HEK293 (cell line): ENCODE measurements around the gene S1PR4.

ENCODE experiments used
- CTCF ChIA-PET: fragments of 350-600 bp; formaldehyde crosslinking; extraction: SDS; loops from one replicate; lab custom pipeline; 2021; ENCODE audit warnings: antibody characterized with exemption; lab: Yijun Ruan, JAX
- POLR2A ChIA-PET: fragments of 300-600 bp; formaldehyde crosslinking; extraction: SDS; loops from one replicate; lab custom pipeline; 2020; ENCODE audit warnings: antibody characterized with exemption, inconsistent platforms; lab: Yijun Ruan, JAX
- H3K27ac ChIP-seq: fragments of 200-500 bp; sonication (Bioruptor generic); 2 replicates; pipeline ENCODE4 v1.5.1; 2014; ENCODE audit warnings: low read depth, low read length, control low read depth, inconsistent platforms; ENCODE audit errors: extremely low read depth
- H3K36me3 ChIP-seq, 2 experiments: fragments of 200-500 bp in 1 of 2; sonication (Bioruptor generic) in 1 of 2; 1 replicate in 1 of 2; 2 replicates in 1 of 2; pipeline ENCODE4 v1.5.1; 2014 to 2017; ENCODE audit warnings: inconsistent platforms in 2 of 2, low read length in 2 of 2; ENCODE audit not compliant: control insufficient read depth in 2 of 2, insufficient read depth in 1 of 2
- H3K4me1 ChIP-seq: fragments of 200-500 bp; sonication (Bioruptor generic); 2 replicates; pipeline ENCODE4 v1.5.1; 2014; ENCODE audit warnings: mild to moderate bottlenecking, low read length, inconsistent platforms; ENCODE audit not compliant: control insufficient read depth, insufficient read depth
- H3K4me3 ChIP-seq: 2 replicates; pipeline ENCODE4 v1.5.1; 2011; ENCODE audit warnings: low read depth, mild to moderate bottlenecking, control low read depth, low read length, moderate library complexity
- H3K9me3 ChIP-seq: fragments of 200-500 bp; sonication (Bioruptor generic); 2 replicates; pipeline ENCODE4 v1.5.1; 2014; ENCODE audit warnings: low read depth, low read length, inconsistent platforms; ENCODE audit not compliant: control insufficient read depth, insufficient read depth
- HOXC10 ChIP-seq: sonication (generic); formaldehyde crosslinking; IDR thresholded peaks from 2 replicates; pipeline ENCODE4 v1.8.1; 2023; ENCODE audit warnings: mild to moderate bottlenecking, missing genetic modification reagents
- TCF7L2 ChIP-seq: IDR thresholded peaks from 2 replicates; pipeline ENCODE4 v1.6.1; 2011; ENCODE audit warnings: low read depth, mild to moderate bottlenecking, inconsistent platforms, low read length, moderate library complexity, borderline replicate concordance
- WT1 ChIP-seq: fragments of 450-650 bp; formaldehyde crosslinking; IDR thresholded peaks from 2 replicates; pipeline ENCODE4 v1.5.1; 2016; ENCODE audit warnings: missing biosample characterization, missing genetic modification characterization
- YY2 ChIP-seq: fragments of 450-650 bp; formaldehyde crosslinking; IDR thresholded peaks from 2 replicates; pipeline ENCODE4 v1.5.1; 2016; ENCODE audit warnings: missing biosample characterization, missing genetic modification characterization
- ZFHX2 ChIP-seq: fragments of 450-650 bp; formaldehyde crosslinking; conservative IDR thresholded peaks from 2 replicates; pipeline ENCODE4 v1.5.1; 2016; ENCODE audit warnings: missing biosample characterization, missing genetic modification characterization
- ZFP69B ChIP-seq: fragments of 450-650 bp; formaldehyde crosslinking; IDR thresholded peaks from 2 replicates; pipeline ENCODE4 v1.5.1; 2016; ENCODE audit warnings: missing biosample characterization, missing genetic modification characterization
- ZNF10 ChIP-seq: fragments of 450-650 bp; formaldehyde crosslinking; IDR thresholded peaks from 2 replicates; pipeline ENCODE4 v1.5.1; 2017; ENCODE audit warnings: missing biosample characterization, missing genetic modification characterization
- ZNF133 ChIP-seq: fragments of 450-650 bp; formaldehyde crosslinking; IDR thresholded peaks from 2 replicates; pipeline ENCODE4 v1.5.1; 2016; ENCODE audit warnings: missing biosample characterization, missing genetic modification characterization
- ZNF138 ChIP-seq: fragments of 450-650 bp; formaldehyde crosslinking; IDR thresholded peaks from 2 replicates; pipeline ENCODE4 v1.5.1; 2016; ENCODE audit warnings: missing biosample characterization, missing genetic modification characterization, borderline replicate concordance
- ZNF184 ChIP-seq: fragments of 450-650 bp; IDR thresholded peaks from 2 replicates; pipeline ENCODE4 v1.5.1; 2018; ENCODE audit warnings: missing biosample characterization, mild to moderate bottlenecking, missing genetic modification characterization
- ZNF239 ChIP-seq: fragments of 450-650 bp; formaldehyde crosslinking; IDR thresholded peaks from 2 replicates; pipeline ENCODE4 v1.5.1; 2016; ENCODE audit warnings: missing biosample characterization, missing genetic modification characterization
- ZNF354C ChIP-seq: fragments of 450-650 bp; formaldehyde crosslinking; IDR thresholded peaks from 2 replicates; pipeline ENCODE4 v1.5.1; 2016; ENCODE audit warnings: missing biosample characterization, missing genetic modification characterization, low read depth, borderline replicate concordance
- ZNF555 ChIP-seq: fragments of 450-650 bp; formaldehyde crosslinking; conservative IDR thresholded peaks from 2 replicates; pipeline ENCODE4 v1.5.1; 2017; ENCODE audit warnings: missing biosample characterization, mild to moderate bottlenecking, missing genetic modification characterization, inconsistent platforms
- ZNF600 ChIP-seq: fragments of 450-650 bp; formaldehyde crosslinking; IDR thresholded peaks from 2 replicates; pipeline ENCODE4 v1.5.1; 2016; ENCODE audit warnings: missing biosample characterization, missing genetic modification characterization
- ZNF621 ChIP-seq: fragments of 450-650 bp; formaldehyde crosslinking; IDR thresholded peaks from 2 replicates; pipeline ENCODE4 v1.5.1; 2017; ENCODE audit warnings: missing biosample characterization, missing genetic modification characterization
- ZNF629 ChIP-seq: fragments of 450-650 bp; formaldehyde crosslinking; IDR thresholded peaks from 2 replicates; pipeline ENCODE4 v1.5.1; 2017; ENCODE audit warnings: missing biosample characterization, missing genetic modification characterization
- ZSCAN30 ChIP-seq: fragments of 450-650 bp; IDR thresholded peaks from 2 replicates; pipeline ENCODE4 v1.5.1; 2018; ENCODE audit warnings: missing biosample characterization, mild to moderate bottlenecking, missing genetic modification characterization, moderate library complexity
- TF ChIP-seq, protein P1 (sequence below): fragments of 450-650 bp; formaldehyde crosslinking; IDR thresholded peaks from 2 replicates; pipeline ENCODE4 v1.5.1; 2016; ENCODE audit warnings: missing biosample characterization, missing genetic modification characterization
- TF ChIP-seq, protein P2 (sequence below): IDR thresholded peaks from 2 replicates; pipeline ENCODE4 v1.6.1; 2011; ENCODE audit warnings: mild to moderate bottlenecking, low read depth, low read length, borderline replicate concordance
- TF ChIP-seq, protein P3 (sequence below): fragments of 450-650 bp; formaldehyde crosslinking; IDR thresholded peaks from 2 replicates; pipeline ENCODE4 v1.5.1; 2016; ENCODE audit warnings: missing biosample characterization, missing genetic modification characterization
- TF ChIP-seq, protein P4 (sequence below): fragments of 450-650 bp; IDR thresholded peaks from 2 replicates; pipeline ENCODE4 v1.5.1; 2018; ENCODE audit warnings: missing biosample characterization, missing genetic modification characterization
- TF ChIP-seq, protein P5 (sequence below): fragments of 450-650 bp; formaldehyde crosslinking; IDR thresholded peaks from 2 replicates; pipeline ENCODE4 v1.5.1; 2016; ENCODE audit warnings: missing biosample characterization, missing genetic modification characterization

Gene S1PR4

DNA sequence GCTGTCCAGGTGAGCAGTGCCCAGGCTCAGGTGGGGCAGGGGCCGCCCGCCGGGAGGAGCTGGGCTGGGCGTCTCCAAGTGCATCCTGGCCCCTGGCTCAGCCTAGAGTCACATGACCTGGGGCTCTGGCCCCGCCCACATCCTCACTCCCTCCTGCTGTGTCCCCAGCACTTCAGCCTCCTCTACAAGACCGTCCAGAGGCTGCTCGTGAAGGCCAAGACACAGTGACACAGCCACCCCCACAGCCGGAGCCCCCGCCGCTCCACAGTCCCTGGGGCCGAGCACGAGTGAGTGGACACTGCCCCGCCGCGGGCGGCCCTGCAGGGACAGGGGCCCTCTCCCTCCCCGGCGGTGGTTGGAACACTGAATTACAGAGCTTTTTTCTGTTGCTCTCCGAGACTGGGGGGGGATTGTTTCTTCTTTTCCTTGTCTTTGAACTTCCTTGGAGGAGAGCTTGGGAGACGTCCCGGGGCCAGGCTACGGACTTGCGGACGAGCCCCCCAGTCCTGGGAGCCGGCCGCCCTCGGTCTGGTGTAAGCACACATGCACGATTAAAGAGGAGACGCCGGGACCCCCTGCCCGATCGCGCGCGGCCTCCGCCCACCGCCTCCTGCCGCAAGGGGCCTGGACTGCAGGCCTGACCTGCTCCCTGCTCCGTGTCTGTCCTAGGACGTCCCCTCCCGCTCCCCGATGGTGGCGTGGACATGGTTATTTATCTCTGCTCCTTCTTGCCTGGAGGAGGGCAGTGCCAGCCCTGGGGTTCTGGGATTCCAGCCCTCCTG, 29.1 kb downstream of the S1PR4 start (continued):
- TF ChIP-seq ZFHX2 (0 out of 2 replicates have a peak, but pooled peaks have one; percentile 15), ZSCAN30 (tag by site-specific recombination) (no peak)

DNA sequence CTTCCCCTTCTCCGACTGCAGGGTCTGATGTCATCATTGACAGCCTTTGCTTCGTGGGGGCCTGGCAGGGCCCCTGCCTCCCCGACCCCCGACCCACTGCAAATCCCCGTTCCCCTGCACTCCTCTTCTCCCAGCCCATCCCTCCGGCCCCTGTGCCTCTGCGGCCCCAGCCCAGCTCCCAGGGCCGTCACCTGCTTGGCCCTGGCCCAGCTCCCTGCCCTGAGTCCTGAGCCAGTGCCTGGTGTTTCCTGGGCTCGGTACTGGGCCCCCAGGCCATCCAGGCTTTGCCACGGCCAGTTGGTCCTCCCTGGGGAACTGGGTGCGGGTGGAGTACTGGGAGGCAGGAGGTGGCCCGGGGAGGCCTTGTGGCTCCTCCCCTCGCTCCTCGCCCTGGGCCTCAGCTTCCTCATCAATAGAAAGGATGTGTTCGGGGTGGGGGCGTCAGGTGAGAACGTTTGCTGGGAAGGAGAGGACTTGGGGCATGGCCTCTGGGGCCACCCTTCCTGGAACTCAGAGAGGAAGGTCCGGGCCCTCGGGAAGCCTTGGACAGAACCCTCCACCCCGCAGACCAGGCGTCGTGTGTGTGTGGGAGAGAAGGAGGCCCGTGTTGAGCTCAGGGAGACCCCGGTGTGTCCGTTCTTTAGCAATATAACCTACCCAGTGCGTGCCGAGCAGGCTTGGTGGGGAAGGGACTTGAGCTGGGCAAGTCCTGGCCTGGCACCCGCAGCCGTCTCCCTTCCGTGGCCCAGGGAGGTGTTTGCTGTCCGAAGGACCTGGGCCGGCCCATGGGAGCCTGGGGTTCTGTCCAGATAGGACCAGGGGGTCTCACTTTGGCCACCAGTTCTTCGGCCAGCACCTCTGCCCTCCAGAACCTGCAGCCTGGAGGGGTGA, 30.0 kb downstream of the S1PR4 start:
- POLR2A ChIA-PET: no interaction called here

DNA sequence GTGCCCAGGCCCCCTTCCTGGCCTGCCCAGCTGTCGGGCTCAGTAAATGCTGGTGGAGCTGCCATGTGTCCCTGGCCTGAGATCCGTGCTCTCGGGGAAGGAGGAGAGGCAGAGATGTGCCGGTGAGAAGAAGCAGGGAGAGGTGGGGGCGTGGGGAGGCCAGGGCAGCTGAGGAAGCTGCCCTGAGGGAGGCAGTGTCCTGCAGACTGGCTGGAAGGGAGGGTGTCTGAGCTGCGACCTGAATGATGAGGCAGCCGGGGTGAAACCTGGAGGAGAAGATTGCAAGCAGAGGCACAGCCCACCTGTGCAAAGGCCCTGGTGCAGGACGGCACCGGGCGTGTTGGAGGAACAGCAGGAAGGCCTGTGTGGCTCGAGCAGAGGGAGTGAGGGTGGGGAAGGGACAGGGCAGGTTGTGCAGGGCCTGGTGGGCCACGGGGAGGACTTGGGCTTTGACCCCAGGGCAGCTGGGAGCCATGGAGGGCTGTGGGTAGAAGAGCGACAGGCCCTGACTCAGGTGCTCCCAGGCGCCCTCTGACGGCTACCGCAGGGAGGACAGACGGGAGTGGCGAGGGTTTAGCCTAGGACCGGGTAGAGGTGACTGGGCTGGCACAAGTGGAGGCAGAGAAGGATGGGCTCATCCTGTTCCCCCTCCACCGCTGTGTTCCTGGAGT, 31.9 kb downstream of the S1PR4 start:
- H3K4me1 ChIP-seq: no peaks in the 10 kb centered on the region
- no peak overlapping the region for H3K27ac ChIP-seq
- no peak overlapping the region for H3K4me3 ChIP-seq
- POLR2A ChIA-PET: interaction anchor here (0.6 kb wide), 1 partner anchor 27 kb away, joined by 5 read pairs; no protein-coding TSS in a partner anchor
- H3K9me3 ChIP-seq: no peaks in the 10 kb centered on the region
- H3K36me3 ChIP-seq: peaks cover 7 to 35% of the 10 kb centered on the region in 2 experiments; a peak in 2 of 3 replicates
- CTCF ChIA-PET: interaction anchor here (0.6 to 2.7 kb wide), 6 partner anchors 14 to 1779 kb away, joined by 3 to 13 read pairs (median 4); partner anchors contain the start of genes CELF5 and ZNF57
- TF ChIP-seq, protein P1, sequence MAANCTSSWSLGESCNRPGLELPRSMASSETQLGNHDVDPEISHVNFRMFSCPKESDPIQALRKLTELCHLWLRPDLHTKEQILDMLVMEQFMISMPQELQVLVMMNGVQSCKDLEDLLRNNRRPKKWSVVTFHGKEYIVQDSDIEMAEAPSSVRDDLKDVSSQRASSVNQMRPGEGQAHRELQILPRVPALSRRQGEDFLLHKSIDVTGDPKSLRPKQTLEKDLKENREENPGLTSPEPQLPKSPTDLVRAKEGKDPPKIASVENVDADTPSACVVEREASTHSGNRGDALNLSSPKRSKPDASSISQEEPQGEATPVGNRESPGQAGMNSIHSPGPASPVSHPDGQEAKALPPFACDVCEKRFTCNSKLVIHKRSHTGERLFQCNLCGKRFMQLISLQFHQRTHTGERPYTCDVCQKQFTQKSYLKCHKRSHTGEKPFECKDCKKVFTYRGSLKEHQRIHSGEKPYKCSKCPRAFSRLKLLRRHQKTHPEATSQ (tag by site-specific recombination): 0 out of 2 replicates have a peak, but pooled peaks have one; percentile 79
- TF ChIP-seq ZNF184 (tag by site-specific recombination) (no peak), WT1 (tag by site-specific recombination) (no peak), ZNF621 (no peak), ZNF133 (tag by site-specific recombination) (no peak), ZFHX2 (peak; percentile 31; the same call in 1 of the 2 replicates), YY2 (peak; percentile 42; the same call in 1 of the 2 replicates), ZNF600 (tag by site-specific recombination) (peak; percentile 77), HOXC10 (CRISPR knock-in tag) (no peak), ZNF555 (tag by site-specific recombination) (no peak), TCF7L2 (no peak), ZNF629 (0 out of 2 replicates have a peak, but pooled peaks have one; percentile 23)
- TF ChIP-seq, protein P2, sequence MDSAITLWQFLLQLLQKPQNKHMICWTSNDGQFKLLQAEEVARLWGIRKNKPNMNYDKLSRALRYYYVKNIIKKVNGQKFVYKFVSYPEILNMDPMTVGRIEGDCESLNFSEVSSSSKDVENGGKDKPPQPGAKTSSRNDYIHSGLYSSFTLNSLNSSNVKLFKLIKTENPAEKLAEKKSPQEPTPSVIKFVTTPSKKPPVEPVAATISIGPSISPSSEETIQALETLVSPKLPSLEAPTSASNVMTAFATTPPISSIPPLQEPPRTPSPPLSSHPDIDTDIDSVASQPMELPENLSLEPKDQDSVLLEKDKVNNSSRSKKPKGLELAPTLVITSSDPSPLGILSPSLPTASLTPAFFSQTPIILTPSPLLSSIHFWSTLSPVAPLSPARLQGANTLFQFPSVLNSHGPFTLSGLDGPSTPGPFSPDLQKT: no peak
- TF ChIP-seq, protein P3, sequence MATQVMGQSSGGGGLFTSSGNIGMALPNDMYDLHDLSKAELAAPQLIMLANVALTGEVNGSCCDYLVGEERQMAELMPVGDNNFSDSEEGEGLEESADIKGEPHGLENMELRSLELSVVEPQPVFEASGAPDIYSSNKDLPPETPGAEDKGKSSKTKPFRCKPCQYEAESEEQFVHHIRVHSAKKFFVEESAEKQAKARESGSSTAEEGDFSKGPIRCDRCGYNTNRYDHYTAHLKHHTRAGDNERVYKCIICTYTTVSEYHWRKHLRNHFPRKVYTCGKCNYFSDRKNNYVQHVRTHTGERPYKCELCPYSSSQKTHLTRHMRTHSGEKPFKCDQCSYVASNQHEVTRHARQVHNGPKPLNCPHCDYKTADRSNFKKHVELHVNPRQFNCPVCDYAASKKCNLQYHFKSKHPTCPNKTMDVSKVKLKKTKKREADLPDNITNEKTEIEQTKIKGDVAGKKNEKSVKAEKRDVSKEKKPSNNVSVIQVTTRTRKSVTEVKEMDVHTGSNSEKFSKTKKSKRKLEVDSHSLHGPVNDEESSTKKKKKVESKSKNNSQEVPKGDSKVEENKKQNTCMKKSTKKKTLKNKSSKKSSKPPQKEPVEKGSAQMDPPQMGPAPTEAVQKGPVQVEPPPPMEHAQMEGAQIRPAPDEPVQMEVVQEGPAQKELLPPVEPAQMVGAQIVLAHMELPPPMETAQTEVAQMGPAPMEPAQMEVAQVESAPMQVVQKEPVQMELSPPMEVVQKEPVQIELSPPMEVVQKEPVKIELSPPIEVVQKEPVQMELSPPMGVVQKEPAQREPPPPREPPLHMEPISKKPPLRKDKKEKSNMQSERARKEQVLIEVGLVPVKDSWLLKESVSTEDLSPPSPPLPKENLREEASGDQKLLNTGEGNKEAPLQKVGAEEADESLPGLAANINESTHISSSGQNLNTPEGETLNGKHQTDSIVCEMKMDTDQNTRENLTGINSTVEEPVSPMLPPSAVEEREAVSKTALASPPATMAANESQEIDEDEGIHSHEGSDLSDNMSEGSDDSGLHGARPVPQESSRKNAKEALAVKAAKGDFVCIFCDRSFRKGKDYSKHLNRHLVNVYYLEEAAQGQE (tag by site-specific recombination): no peak
- TF ChIP-seq, protein P4, sequence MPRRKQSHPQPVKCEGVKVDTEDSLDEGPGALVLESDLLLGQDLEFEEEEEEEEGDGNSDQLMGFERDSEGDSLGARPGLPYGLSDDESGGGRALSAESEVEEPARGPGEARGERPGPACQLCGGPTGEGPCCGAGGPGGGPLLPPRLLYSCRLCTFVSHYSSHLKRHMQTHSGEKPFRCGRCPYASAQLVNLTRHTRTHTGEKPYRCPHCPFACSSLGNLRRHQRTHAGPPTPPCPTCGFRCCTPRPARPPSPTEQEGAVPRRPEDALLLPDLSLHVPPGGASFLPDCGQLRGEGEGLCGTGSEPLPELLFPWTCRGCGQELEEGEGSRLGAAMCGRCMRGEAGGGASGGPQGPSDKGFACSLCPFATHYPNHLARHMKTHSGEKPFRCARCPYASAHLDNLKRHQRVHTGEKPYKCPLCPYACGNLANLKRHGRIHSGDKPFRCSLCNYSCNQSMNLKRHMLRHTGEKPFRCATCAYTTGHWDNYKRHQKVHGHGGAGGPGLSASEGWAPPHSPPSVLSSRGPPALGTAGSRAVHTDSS (tag by site-specific recombination): no peak

More for the DNA sequence above, 30.0 kb downstream of the S1PR4 start:
- CTCF ChIA-PET: interaction anchor here (0.7 to 2.2 kb wide), 3 partner anchors 80 to 258 kb away, joined by 3 to 13 read pairs (median 3); no protein-coding TSS in a partner anchor
- Histone ChIP-seq H3K36me3 (peaks cover 7 to 55% of the 10 kb centered on the region in 2 experiments; a peak in 2 of 3 replicates), H3K4me3 (no peak overlapping the region), H3K27ac (no peak overlapping the region), H3K4me1 (no peaks in the 10 kb centered on the region), H3K9me3 (no peaks in the 10 kb centered on the region)
- TF ChIP-seq ZNF138 (tag by site-specific recombination) (no peak), ZFP69B (tag by site-specific recombination) (no peak), ZNF10 (tag by site-specific recombination) (0 out of 2 replicates have a peak, but pooled peaks have one; percentile 36), ZNF354C (tag by site-specific recombination) (no peak), ZNF239 (no peak)
- TF ChIP-seq, protein P5, sequence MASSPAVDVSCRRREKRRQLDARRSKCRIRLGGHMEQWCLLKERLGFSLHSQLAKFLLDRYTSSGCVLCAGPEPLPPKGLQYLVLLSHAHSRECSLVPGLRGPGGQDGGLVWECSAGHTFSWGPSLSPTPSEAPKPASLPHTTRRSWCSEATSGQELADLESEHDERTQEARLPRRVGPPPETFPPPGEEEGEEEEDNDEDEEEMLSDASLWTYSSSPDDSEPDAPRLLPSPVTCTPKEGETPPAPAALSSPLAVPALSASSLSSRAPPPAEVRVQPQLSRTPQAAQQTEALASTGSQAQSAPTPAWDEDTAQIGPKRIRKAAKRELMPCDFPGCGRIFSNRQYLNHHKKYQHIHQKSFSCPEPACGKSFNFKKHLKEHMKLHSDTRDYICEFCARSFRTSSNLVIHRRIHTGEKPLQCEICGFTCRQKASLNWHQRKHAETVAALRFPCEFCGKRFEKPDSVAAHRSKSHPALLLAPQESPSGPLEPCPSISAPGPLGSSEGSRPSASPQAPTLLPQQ (tag by site-specific recombination): no peak
